ENCODE data around the gene ENOX2. TPM values are rescaled to one million over a fixed set of nuclear protein-coding genes. Genes with fewer than 3 reads are reported as not detected.

ENOX2 gene
- total RNA-seq, 4 donors from 2014 or later = 12.7 to 26.9 (median 21.4) TPM

DNA sequence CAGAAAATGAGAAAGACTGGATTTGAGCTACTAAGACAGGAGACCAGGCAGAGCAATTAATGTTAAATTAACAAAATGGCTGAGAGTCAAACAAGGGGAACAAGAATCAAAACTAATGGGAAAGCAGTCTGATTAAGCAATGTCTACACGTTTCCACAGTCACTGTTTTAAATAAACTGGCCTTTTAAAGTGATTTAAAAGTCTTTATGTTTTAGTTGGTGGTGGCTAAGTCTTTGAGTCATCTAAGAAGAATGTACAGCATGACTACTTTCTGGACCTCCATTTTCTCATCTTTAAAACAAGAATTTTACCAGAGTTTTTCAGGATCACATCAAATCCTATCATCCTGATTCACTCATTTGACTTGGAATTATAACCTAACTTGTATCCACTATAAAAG lies 233.8 kb downstream of the ENOX2 start:
- TF ChIP-seq, protein P1, sequence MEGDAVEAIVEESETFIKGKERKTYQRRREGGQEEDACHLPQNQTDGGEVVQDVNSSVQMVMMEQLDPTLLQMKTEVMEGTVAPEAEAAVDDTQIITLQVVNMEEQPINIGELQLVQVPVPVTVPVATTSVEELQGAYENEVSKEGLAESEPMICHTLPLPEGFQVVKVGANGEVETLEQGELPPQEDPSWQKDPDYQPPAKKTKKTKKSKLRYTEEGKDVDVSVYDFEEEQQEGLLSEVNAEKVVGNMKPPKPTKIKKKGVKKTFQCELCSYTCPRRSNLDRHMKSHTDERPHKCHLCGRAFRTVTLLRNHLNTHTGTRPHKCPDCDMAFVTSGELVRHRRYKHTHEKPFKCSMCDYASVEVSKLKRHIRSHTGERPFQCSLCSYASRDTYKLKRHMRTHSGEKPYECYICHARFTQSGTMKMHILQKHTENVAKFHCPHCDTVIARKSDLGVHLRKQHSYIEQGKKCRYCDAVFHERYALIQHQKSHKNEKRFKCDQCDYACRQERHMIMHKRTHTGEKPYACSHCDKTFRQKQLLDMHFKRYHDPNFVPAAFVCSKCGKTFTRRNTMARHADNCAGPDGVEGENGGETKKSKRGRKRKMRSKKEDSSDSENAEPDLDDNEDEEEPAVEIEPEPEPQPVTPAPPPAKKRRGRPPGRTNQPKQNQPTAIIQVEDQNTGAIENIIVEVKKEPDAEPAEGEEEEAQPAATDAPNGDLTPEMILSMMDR (IDR thresholded peaks at IDR 0.05; ENCODE audit: low read depth) = no peak

DNA sequence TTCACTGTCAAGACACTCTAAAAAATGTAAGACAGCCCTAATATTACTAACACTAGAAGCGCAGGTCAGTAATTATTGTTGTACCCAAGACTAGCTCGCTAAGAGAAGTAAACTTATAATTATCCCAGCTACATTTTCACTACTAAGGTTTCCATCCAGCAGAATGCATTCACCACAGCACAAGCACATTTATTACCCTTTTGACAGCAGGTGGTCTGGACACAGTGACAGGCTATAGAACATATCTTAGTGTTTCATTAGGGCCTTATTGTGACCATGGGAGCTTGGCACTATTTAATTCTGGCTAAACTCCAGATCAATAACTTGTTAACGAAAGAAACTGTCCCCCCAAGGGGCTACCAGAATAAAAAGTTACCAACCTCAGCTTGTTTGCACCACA lies 237.7 kb downstream of the ENOX2 start:
- TF ChIP-seq, protein P1 (IDR thresholded peaks at IDR 0.05; ENCODE audit: low read depth) = no peak

DNA sequence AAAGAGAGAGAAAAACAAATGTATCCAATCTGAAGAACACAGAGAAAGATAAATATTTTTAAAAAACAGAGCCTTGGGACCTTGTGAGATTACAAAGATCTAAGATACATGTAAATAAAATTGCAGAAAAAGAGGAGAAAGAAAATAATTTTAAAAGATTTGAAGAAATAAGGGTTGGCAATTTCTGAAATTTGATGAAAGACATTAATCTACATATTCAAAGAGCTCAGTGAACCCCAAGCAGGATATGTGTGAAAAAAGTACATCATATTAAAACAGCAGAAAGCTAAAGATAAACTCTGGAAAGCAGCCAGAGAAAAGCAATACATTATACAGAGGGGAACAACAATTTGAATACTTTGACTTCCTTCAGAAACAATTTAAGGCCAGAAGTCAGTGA lies 244.7 kb downstream of the ENOX2 start:
- TF ChIP-seq, protein P1 (IDR thresholded peaks at IDR 0.05; ENCODE audit: low read depth) = no peak

DNA sequence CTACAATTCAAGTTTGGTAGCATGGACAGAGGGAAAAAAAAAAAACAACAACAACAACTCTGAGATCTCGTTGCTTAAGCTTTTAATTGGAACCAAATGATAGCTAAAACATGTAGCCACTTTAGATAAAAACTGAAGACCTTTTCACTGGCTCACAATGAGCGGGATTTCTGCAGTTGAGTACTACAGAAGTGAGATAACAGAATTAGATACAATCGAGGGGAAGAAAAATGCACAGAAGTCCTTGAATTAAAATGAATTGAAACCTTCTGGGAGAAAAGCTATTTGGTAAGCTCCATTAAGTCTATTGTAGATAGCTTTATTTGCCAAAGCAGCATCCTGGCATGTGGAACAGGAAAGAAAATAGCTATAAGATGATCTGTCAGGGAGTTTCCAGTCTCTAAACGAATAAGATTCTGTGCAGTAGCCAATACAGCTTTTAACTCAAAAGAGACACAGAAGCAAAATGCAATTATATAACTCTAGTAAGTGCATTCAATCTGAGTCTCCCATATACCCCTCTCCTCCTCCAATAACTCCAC lies 248.5 kb downstream of the ENOX2 start:
- TF ChIP-seq, protein P1 (IDR thresholded peaks at IDR 0.05; ENCODE audit: low read depth) = no peak

DNA sequence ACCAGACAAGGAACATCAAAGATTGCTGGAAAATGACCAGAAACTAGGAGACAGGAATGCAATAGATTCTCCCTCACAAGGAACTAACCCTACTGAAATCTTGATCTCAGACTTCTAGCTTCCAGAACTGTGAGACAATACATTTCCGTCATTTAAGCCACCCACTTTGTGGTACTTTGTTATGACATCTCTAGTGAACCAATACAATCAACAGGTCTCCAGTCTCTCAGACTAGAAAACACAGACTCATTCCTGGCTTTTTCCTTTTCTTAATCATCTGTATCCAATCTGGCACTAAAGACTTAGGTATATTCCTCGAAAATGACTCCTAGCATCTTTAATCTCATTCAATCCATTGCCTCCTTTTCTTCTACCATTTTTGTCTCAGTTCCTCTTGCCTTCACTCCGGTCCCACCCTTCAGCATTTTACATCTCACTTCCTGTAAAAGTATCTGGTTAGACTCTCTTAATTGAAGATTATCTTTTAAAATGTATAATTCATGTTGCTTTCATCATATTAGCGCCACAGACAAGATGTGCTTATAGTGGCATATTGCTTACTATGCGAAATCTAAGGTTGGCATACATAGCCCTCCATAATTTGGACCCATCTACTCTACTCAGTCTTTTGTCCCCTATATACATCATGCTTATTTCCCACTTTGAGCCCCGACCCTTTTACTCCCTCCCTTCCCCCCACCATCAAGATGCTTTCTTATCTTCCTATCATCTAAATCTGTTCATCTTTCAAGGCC lies 250.0 kb downstream of the ENOX2 start:
- TF ChIP-seq, protein P1 (IDR thresholded peaks at IDR 0.05; ENCODE audit: low read depth) = no peak

DNA sequence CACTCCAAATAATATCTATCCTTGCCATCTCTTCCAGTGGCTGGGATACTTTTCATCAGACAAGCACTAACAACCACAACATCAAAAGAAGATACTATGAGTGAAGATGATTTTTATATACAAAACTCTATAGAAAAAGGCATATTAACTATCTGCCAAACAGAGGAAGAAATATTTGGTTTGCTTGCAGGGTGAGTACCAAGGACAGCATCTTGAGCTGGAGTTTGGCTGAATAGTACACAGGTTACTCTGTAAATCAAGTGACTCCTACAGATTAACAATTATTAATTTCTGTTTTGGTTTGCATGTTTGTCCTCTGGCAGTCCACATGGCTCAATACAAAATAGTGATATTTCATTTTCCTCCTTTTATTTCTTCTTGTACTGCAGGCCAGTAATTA lies 253.3 kb downstream of the ENOX2 start:
- TF ChIP-seq, protein P1 (IDR thresholded peaks at IDR 0.05; ENCODE audit: low read depth) = no peak

DNA sequence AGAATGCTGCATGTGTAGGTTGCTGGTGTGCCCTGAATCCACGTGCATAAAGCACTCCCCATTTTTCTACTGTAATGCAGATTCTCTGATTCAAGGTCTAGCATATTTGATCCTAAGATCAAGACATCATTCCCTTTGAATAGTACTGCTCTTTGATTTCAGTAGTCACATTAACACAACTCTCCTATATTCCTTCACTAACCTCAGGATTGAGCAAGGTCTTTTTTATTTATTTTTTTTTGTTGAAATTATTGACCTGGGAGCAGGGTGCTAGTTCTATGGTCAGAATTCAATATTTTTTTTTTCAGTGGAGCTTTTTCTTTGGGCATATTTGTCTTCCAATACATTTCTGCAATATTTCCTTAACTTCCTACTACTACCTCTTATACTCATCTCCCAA lies 255.5 kb downstream of the ENOX2 start:
- TF ChIP-seq, protein P1 (IDR thresholded peaks at IDR 0.05; ENCODE audit: low read depth) = no peak

Data from subcutaneous adipose tissue (tissue), 4 donors.